A549 (cell line): ENCODE data around the gene SLC2A13. TPM values are rescaled to one million over a fixed set of nuclear protein-coding genes. Genes with fewer than 3 reads are reported as not detected.

Source experiments
- ATAC-seq, 2 experiments: fragments of 200-7000 bp in 1 of 2; fragments of >200 bp in 1 of 2; cut with Nextera tagmentation in 1 of 2; cut with Tn5 transposase in 1 of 2; 3 replicates each; pipeline versions ENCODE4 v1.8.0 to v1.9.1; 2018 to 2020; ENCODE audit warnings: mild to moderate bottlenecking in 1 of 2, moderate library complexity in 1 of 2
- CTCF ChIA-PET: fragments of 300-600 bp; sonication (Branson Sonifier 250); formaldehyde crosslinking; extraction: SDS; loops from one replicate; lab custom pipeline; 2021; ENCODE audit warnings: antibody characterized with exemption, inconsistent platforms; lab: Yijun Ruan, JAX
- POLR2A ChIA-PET: fragments of 350-600 bp; formaldehyde crosslinking; extraction: SDS; loops from one replicate; lab custom pipeline; 2021; ENCODE audit warnings: antibody characterized with exemption, inconsistent platforms; lab: Yijun Ruan, JAX
- DNase-seq, 2 experiments: peaks; one replicate each; pipeline versions ENCODE4 v3.0.0 to v3.0.0-alpha.2; 2011 to 2016; ENCODE audit warnings: low read depth in 1 of 2, low spot score in 1 of 2
- FAIRE-seq: peaks from 2 replicates; lab custom pipeline; 2011; peaks lifted over from hg19 to GRCh38; lab: Jason Lieb, UNC
- H3K27ac ChIP-seq, 2 experiments: fragments of >200 bp; sonication (Bioruptor Twin); formaldehyde crosslinking; 3 replicates each; pipeline ENCODE4 v1.5.1; 2016 to 2017
- H3K4me1 ChIP-seq: fragments of >200 bp; sonication (Bioruptor Twin); formaldehyde crosslinking; 3 replicates; pipeline ENCODE4 v1.6.1; 2016
- H3K4me2 ChIP-seq: fragments of >200 bp; sonication (Bioruptor Twin); formaldehyde crosslinking; 3 replicates; pipeline ENCODE4 v1.6.1; 2016
- H3K4me3 ChIP-seq: fragments of >200 bp; sonication (Bioruptor Twin); formaldehyde crosslinking; 3 replicates; pipeline ENCODE4 v1.5.1; 2016
- H3K9me3 ChIP-seq: fragments of >200 bp; sonication (Bioruptor Twin); formaldehyde crosslinking; 3 replicates; pipeline ENCODE4 v1.6.1; 2016
- BCL3 ChIP-seq: fragments of >200 bp; sonication (Bioruptor Twin); formaldehyde crosslinking; IDR thresholded peaks from 3 replicates; pipeline ENCODE4 v1.6.1; 2016
- CBX2 ChIP-seq: fragments of 200-600 bp; sonication (generic); IDR thresholded peaks from 2 replicates; pipeline ENCODE4 v1.6.1; 2016; ENCODE audit warnings: low read depth, mild to moderate bottlenecking, borderline replicate concordance
- CEBPB ChIP-seq, 2 experiments: fragments of >200 bp in 1 of 2; sonication (Bioruptor Twin) in 1 of 2; formaldehyde crosslinking in 1 of 2; IDR thresholded peaks; 2 replicates each; pipeline ENCODE4 v1.6.1; 2012 to 2016
- CHD4 ChIP-seq: fragments of 200-600 bp; sonication (generic); IDR thresholded peaks from 2 replicates; pipeline ENCODE4 v1.6.1; 2016; ENCODE audit warnings: antibody characterized with exemption, mild to moderate bottlenecking, borderline replicate concordance
- E2F6 ChIP-seq: IDR thresholded peaks from 2 replicates; pipeline ENCODE4 v1.6.1; 2012; ENCODE audit warnings: low read depth, borderline replicate concordance
- EHF ChIP-seq: fragments of 250-450 bp; sonication (Bioruptor Pico); IDR thresholded peaks from 2 replicates; pipeline ENCODE4 v1.5.0; 2020; ENCODE audit warnings: mild to moderate bottlenecking
- FOSB ChIP-seq: fragments of 250-450 bp; sonication (Bioruptor Pico); IDR thresholded peaks from 2 replicates; pipeline ENCODE4 v1.5.0; 2020; ENCODE audit warnings: mild to moderate bottlenecking, moderate library complexity
- GATA3 ChIP-seq: IDR thresholded peaks from 2 replicates; pipeline ENCODE4 v1.6.1; 2012; ENCODE audit warnings: borderline replicate concordance
- HES2 ChIP-seq: fragments of >200 bp; sonication (Bioruptor Twin); formaldehyde crosslinking; IDR thresholded peaks from 2 replicates; pipeline ENCODE4 v1.6.1; 2016
- HEYL ChIP-seq: fragments of 250-450 bp; sonication (Bioruptor Pico); IDR thresholded peaks from 2 replicates; pipeline ENCODE4 v1.8.0; 2021; ENCODE audit warnings: mild to moderate bottlenecking, moderate library complexity
- HMGXB4 ChIP-seq: fragments of 250-450 bp; sonication (Bioruptor Pico); IDR thresholded peaks from 2 replicates; pipeline ENCODE4 v1.5.0; 2021; ENCODE audit warnings: mild to moderate bottlenecking, moderate library complexity, borderline replicate concordance
- HOXB13 ChIP-seq: fragments of 250-450 bp; sonication (Bioruptor Pico); IDR thresholded peaks from 2 replicates; pipeline ENCODE4 v1.5.0; 2020; ENCODE audit warnings: low read depth, mild to moderate bottlenecking, moderate library complexity
- KDM1A ChIP-seq: fragments of 200-600 bp; sonication (generic); IDR thresholded peaks from 2 replicates; pipeline ENCODE4 v1.6.1; 2016; ENCODE audit warnings: low read depth, mild to moderate bottlenecking
- NR3C1 ChIP-seq: fragments of >200 bp; sonication (Bioruptor Twin); formaldehyde crosslinking; IDR thresholded peaks from 3 replicates; pipeline ENCODE4 v1.6.1; 2017
- POLR2A ChIP-seq: IDR thresholded peaks from 2 replicates; pipeline ENCODE4 v1.6.1; 2012; ENCODE audit warnings: mild to moderate bottlenecking, low read length
- POLR2AphosphoS2 ChIP-seq: conservative IDR thresholded peaks from 2 replicates; pipeline ENCODE4 v1.6.1; 2012; ENCODE audit warnings: low read length, improper control_type of control experiment, inconsistent platforms
- REST ChIP-seq: fragments of 200-600 bp; sonication (generic); IDR thresholded peaks from 2 replicates; pipeline ENCODE4 v1.6.1; 2016; ENCODE audit warnings: antibody characterized with exemption, mild to moderate bottlenecking, moderate library complexity
- RFX5 ChIP-seq: fragments of 450-650 bp; IDR thresholded peaks from 2 replicates; pipeline ENCODE4 v1.7.1; 2014; ENCODE audit warnings: antibody characterized with exemption, mild to moderate bottlenecking, moderate library complexity
- SMC3 ChIP-seq: fragments of >200 bp; sonication (Bioruptor Twin); formaldehyde crosslinking; IDR thresholded peaks from 3 replicates; pipeline ENCODE4 v1.6.1; 2018; ENCODE audit warnings: inconsistent platforms
- TP53 ChIP-seq: fragments of 250-450 bp; sonication (Bioruptor Pico); IDR thresholded peaks from 2 replicates; pipeline ENCODE4 v1.5.0; 2021; ENCODE audit warnings: mild to moderate bottlenecking, moderate library complexity
- USF2 ChIP-seq: fragments of 450-650 bp; IDR thresholded peaks from 2 replicates; pipeline ENCODE4 v1.6.1; 2014; ENCODE audit warnings: antibody characterized with exemption
- ZC3H11A ChIP-seq: fragments of 450-650 bp; IDR thresholded peaks from 2 replicates; pipeline ENCODE4 v1.6.1; 2014; ENCODE audit warnings: antibody characterized with exemption, mild to moderate bottlenecking
- ZFP36 ChIP-seq: fragments of 450-650 bp; IDR thresholded peaks from 2 replicates; pipeline ENCODE4 v1.6.1; 2014; ENCODE audit warnings: borderline replicate concordance; ENCODE audit not compliant: partially characterized antibody
- WGBS: methylation state at CpG from one replicate; pipeline ENCODE4 v1.1.6; 2017; ENCODE audit errors: missing lambda C conversion rate; 5-methylcytosine and 5-hydroxymethylcytosine counted together
- polyA plus RNA-seq, 4 experiments: library from polyadenylated mRNA; depleted of rRNA in 3 of 4; stranded (reverse); fragments of >200 nt; fragmentation: RNase III in 1 of 4; extraction: RNeasy Plus Mini Kit Qiagen cat#74134 plus additional on column Dnase treatment in 1 of 4; gene quantifications; 2 replicates in 3 of 4; 3 replicates in 1 of 4; pipeline ENCODE4 v1.2.3, GENCODE V29; 2011 to 2017

SLC2A13 gene
- polyA plus RNA-seq, 2 of the 4 experiments (the other 2 are of a cell fraction): 4.5 to 8.2 TPM

GRCh38 chr12:39874785-39875184 is 231.1 kb downstream of the SLC2A13 start:
- Histone ChIP-seq H3K4me1 (no peaks in the 10 kb centered on the region), H3K27ac (no peak overlapping the region), H3K4me3 (no peak overlapping the region)
- DNase-seq (no peak), FAIRE-seq (no peak)
- POLR2A ChIA-PET: no interaction called here
- TF ChIP-seq POLR2AphosphoS2 (no peak), SMC3 (no peak), BCL3 (no peak), HMGXB4 (CRISPR knock-in tag) (no peak), FOSB (CRISPR knock-in tag) (no peak), TP53 (CRISPR knock-in tag) (no peak), GATA3 (no peak), CBX2 (no peak), E2F6 (no peak), REST (no peak)
- TF ChIP-seq, all 56 proteins: peak for 0
- Histone ChIP-seq H3K9me3 (peaks cover 12% of the 10 kb centered on the region; the same call in 2 of the 3 replicates), H3K4me2 (no peak overlapping the region)
- 83% methylated on average over 2 of the region's 2 CpGs for WGBS
- CTCF ChIA-PET: interaction anchor here (0.8 kb wide), 1 partner anchor 94 kb away, joined by 3 read pairs; no protein-coding TSS in a partner anchor
- ATAC-seq: no peak

GRCh38 chr12:39873065-39873464 is 232.8 kb downstream of the SLC2A13 start:
- ATAC-seq: no peak
- ChIA-PET POLR2A (no interaction called here), CTCF (no interaction called here)
- Histone ChIP-seq H3K27ac (no peak overlapping the region), H3K4me2 (no peak overlapping the region), H3K9me3 (peaks cover under 1% of the 10 kb centered on the region; the same call in 1 of the 3 replicates), H3K4me1 (no peaks in the 10 kb centered on the region), H3K4me3 (no peak overlapping the region)
- TF ChIP-seq RFX5 (no peak), NR3C1 (no peak), USF2 (no peak), HOXB13 (CRISPR knock-in tag) (no peak), FOSB (CRISPR knock-in tag) (no peak), ZFP36 (no peak), CEBPB (IDR thresholded peaks at IDR 0.05) (no peak), HES2 (no peak), E2F6 (no peak), CHD4 (no peak), BCL3 (no peak), EHF (CRISPR knock-in tag) (no peak), KDM1A (no peak), HEYL (no peak), POLR2A (no peak), GATA3 (no peak), ZC3H11A (no peak)
- 58% methylated on average over 1 of the region's 1 CpG for WGBS
- no peak for FAIRE-seq
- DNase-seq: no peak
